NK-92 (cell line): Measurements from ENCODE around the gene MED25.

ENCODE experiments used
- DNase-seq: peaks from one replicate; lab custom pipeline; 2025; ENCODE audit not compliant: unreplicated experiment; lab: John Stamatoyannopoulos, UW

The MED25 gene

DNA sequence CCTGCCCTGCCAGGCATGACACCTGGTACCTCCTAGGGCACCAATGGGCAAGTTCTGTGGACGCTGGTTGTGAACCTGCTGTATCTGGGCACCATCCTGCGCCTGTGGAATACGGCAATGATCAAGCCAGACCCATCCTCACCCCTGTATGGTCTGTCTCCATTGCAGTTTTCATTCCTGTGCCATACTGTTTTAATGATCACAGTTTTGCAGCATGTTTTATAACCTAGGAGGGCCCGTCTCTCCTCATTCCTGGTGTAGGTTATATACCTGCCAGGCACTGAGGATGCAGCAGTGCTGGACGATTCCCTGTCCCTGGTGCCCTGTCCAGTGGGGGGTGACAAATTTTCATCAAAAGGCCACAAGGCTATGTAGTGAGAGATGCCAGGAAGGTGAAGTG is 65.0 kb downstream of the MED25 start:
- DNase-seq = no peak

DNA sequence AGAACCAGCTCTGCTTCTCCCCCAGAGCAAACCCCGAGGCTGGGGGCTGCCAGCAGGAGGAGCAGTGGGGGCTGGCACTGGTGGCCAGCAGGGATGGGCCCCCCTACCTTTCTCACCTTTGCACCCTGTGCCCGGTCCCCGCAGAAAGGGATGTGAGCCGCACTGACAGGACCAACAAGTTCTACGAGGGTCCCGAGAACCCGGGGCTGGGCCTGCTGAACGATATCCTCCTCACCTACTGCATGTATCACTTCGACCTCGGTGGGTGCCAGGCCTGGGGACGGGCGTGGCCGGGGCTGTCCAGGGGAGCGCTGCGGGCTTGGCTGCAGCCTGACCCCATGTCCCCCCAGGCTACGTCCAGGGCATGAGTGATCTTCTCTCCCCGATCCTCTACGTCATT is 66.0 kb downstream of the MED25 start:
- no peak for DNase-seq

DNA sequence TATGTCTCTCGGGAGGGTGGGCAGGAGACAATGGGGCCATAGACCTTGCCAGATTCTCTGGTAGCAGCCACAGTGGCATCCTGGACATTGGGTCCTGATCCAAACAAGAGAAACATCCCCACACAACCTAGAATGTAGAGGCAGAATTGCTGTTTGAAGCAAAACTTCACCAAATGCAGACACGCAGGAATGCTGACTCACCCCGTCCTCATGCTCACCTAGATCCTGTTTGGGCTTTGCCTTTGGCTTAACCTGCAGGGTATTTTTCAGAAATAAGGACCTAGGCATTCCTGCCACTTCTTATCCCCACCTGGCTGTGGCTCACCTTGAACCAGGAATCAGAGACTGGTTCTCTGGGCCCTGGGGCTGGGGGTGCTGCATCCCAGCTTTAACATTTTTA is 66.7 kb downstream of the MED25 start:
- no peak for DNase-seq
